Neural cell (in vitro differentiated cells): Measurements from ENCODE around the gene PSEN1. TPM values are rescaled to one million over a fixed set of nuclear protein-coding genes. Genes with fewer than 3 reads are reported as not detected.

Source experiments
- H2AFZ ChIP-seq: fragments of 200-600, 300-800 bp; sonication (generic), shearing (Covaris generic); 2 replicates; pipeline ENCODE4 v1.6.0; 2014; ENCODE audit warnings: low read depth, mild to moderate bottlenecking, antibody characterized with exemption, low read length, moderate library complexity
- H3F3A ChIP-seq: fragments of 200-600 bp; shearing (Covaris generic); 2 replicates; pipeline ENCODE4 v1.6.1; 2016; ENCODE audit warnings: mild to moderate bottlenecking, moderate library complexity, mixed read lengths, antibody characterized with exemption, low read length; ENCODE audit not compliant: insufficient read depth, poor library complexity, severe bottlenecking
- H3K27ac ChIP-seq: fragments of 200-600, 300-800 bp; sonication (generic), shearing (Covaris generic); 2 replicates; pipeline ENCODE4 v1.5.1; 2014; ENCODE audit warnings: mild to moderate bottlenecking, low read length, moderate library complexity
- H3K27me3 ChIP-seq: fragments of 300-800, 200-600 bp; sonication (generic), shearing (Covaris generic); 2 replicates; pipeline ENCODE4 v1.6.0; 2014; ENCODE audit warnings: mild to moderate bottlenecking, low read depth, low read length, moderate library complexity; ENCODE audit not compliant: insufficient read depth
- H3K36me3 ChIP-seq: fragments of 300-800, 200-600 bp; sonication (generic), shearing (Covaris generic); 2 replicates; pipeline ENCODE4 v1.5.1; 2014; ENCODE audit warnings: mild to moderate bottlenecking, antibody characterized with exemption, low read length, moderate library complexity; ENCODE audit not compliant: insufficient read depth
- H3K4me2 ChIP-seq: fragments of 300-800, 200-600 bp; sonication (generic), shearing (Covaris generic); 2 replicates; pipeline ENCODE4 v1.6.0; 2014; ENCODE audit warnings: mild to moderate bottlenecking, low read length
- H3K4me3 ChIP-seq: fragments of 300-800, 200-600 bp; sonication (generic), shearing (Covaris generic); 2 replicates; pipeline ENCODE4 v1.5.1; 2014; ENCODE audit warnings: mild to moderate bottlenecking, low read length, moderate library complexity
- H3K79me2 ChIP-seq: fragments of 200-600 bp; shearing (Covaris generic); replicated peaks from 2 replicates; pipeline ENCODE4 v1.6.0; 2014; ENCODE audit warnings: mild to moderate bottlenecking, low read length, moderate library complexity; ENCODE audit not compliant: insufficient read depth
- H3K9ac ChIP-seq: fragments of 300-800, 200-600 bp; sonication (generic), shearing (Covaris generic); 2 replicates; pipeline ENCODE4 v1.6.1; 2016; ENCODE audit warnings: mild to moderate bottlenecking, low read length, mixed read lengths
- H3K9me2 ChIP-seq: fragments of 200-600 bp; shearing (Covaris generic); 2 replicates; pipeline ENCODE4 v1.6.1; 2016; ENCODE audit warnings: mild to moderate bottlenecking, low read length, mixed read lengths; ENCODE audit not compliant: insufficient read depth
- H3K9me3 ChIP-seq: fragments of 200-600, 300-800 bp; sonication (generic), shearing (Covaris generic); 2 replicates; pipeline ENCODE4 v1.6.1; 2016; ENCODE audit warnings: mild to moderate bottlenecking, mixed run types, low read length, moderate library complexity, mixed read lengths
- H4K20me1 ChIP-seq: fragments of 200-600 bp; shearing (Covaris generic); 2 replicates; pipeline ENCODE4 v1.6.1; 2016; ENCODE audit warnings: mild to moderate bottlenecking, mixed run types; ENCODE audit not compliant: insufficient read depth
- EP300 ChIP-seq: fragments of 450-650 bp; conservative IDR thresholded peaks from 2 replicates; pipeline ENCODE4 v1.6.1; 2014; ENCODE audit warnings: antibody characterized with exemption, mild to moderate bottlenecking, moderate library complexity; ENCODE audit not compliant: poor library complexity, severe bottlenecking
- EZH2 ChIP-seq: fragments of 200-600, 300-800 bp; shearing (Covaris generic), sonication (generic); IDR thresholded peaks from 2 replicates; pipeline ENCODE4 v1.6.1; 2014; ENCODE audit warnings: antibody characterized with exemption, low read length, borderline replicate concordance, mild to moderate bottlenecking; ENCODE audit not compliant: insufficient read depth, poor library complexity, severe bottlenecking
- MXI1 ChIP-seq: fragments of 450-650 bp; conservative IDR thresholded peaks from 2 replicates; pipeline ENCODE4 v1.6.1; 2014; ENCODE audit warnings: antibody characterized with exemption, mild to moderate bottlenecking; ENCODE audit not compliant: poor library complexity, severe bottlenecking
- POLR2AphosphoS5 ChIP-seq: IDR thresholded peaks from 2 replicates; pipeline ENCODE4 v1.6.1; 2012
- RAD21 ChIP-seq: fragments of 450-650 bp; conservative IDR thresholded peaks from 2 replicates; pipeline ENCODE4 v1.6.1; 2014; ENCODE audit warnings: antibody characterized with exemption, mild to moderate bottlenecking, moderate library complexity
- SMC3 ChIP-seq: fragments of 450-650 bp; conservative IDR thresholded peaks from 2 replicates; pipeline ENCODE4 v1.6.1; 2014; ENCODE audit warnings: antibody characterized with exemption, mild to moderate bottlenecking, moderate library complexity; ENCODE audit not compliant: poor library complexity
- TAF1 ChIP-seq: IDR thresholded peaks from 2 replicates; pipeline ENCODE4 v1.6.1; 2012; ENCODE audit warnings: low read depth
- polyA plus RNA-seq: library from polyadenylated mRNA; depleted of rRNA; stranded (reverse); fragments of >200 nt; gene quantifications from 2 replicates; pipeline ENCODE4 v1.2.3, GENCODE V29; 2014
- TF ChIP-seq, protein P1 (sequence below): IDR thresholded peaks from 2 replicates; pipeline ENCODE4 v1.6.1; 2012; ENCODE audit warnings: borderline replicate concordance
- TF ChIP-seq, protein P2 (sequence below): fragments of 450-650 bp; IDR thresholded peaks from 2 replicates; pipeline ENCODE4 v1.5.1; 2014; ENCODE audit warnings: antibody characterized with exemption, mild to moderate bottlenecking, moderate library complexity; ENCODE audit not compliant: poor library complexity, severe bottlenecking

PSEN1 gene
- polyA plus RNA-seq, 1 donor from 2014 or later: 40.3 TPM

DNA sequence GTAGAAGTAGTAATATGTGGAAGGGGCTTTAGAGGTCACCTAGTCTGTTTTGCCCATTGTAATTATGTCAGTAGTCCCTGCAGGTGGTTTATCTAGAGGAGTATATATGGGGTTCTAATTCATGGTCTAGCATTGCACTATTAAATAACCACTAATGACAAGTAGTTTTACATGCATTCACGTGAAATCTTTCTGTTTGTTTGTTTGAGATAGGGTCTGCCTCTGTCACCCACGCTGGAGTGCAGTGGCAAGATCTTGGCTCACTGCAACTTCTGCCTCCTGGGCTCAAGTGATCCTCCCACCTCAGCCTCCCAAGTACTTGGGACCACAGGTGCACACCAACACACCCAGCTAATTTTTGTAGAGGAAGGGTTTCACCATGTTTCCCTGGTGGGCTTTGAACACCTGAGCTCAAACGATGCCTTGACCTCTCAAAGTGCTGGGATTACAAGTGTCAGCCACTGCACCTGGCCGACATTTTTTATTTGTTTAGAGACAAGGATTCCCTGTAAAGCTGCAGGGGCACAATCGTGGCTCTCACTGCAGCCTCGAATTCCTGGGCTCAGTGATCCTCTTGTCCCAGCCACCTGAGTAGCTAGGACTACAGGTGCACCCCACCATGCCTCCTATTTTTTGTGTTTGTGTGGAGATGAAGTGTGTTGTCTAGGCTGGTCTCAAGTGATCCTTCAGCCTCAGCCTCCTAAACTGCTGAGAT, 12.0 kb upstream of the PSEN1 start:
- Histone ChIP-seq H4K20me1 (no peaks in the 10 kb centered on the region), H3K9me2 (no peaks in the 10 kb centered on the region), H3K27ac (no peak overlapping the region), H3K4me2 (no peak overlapping the region), H3K79me2 (no peaks in the 10 kb centered on the region), H3K9ac (no peak overlapping the region), H3K9me3 (no peaks in the 10 kb centered on the region), H3F3A (no peaks in the 10 kb centered on the region), H3K36me3 (no peaks in the 10 kb centered on the region), H2AFZ (no peak overlapping the region), H3K27me3 (no peaks in the 10 kb centered on the region), H3K4me3 (no peak overlapping the region)
- TF ChIP-seq TAF1 (no peak), SMC3 (no peak)

DNA sequence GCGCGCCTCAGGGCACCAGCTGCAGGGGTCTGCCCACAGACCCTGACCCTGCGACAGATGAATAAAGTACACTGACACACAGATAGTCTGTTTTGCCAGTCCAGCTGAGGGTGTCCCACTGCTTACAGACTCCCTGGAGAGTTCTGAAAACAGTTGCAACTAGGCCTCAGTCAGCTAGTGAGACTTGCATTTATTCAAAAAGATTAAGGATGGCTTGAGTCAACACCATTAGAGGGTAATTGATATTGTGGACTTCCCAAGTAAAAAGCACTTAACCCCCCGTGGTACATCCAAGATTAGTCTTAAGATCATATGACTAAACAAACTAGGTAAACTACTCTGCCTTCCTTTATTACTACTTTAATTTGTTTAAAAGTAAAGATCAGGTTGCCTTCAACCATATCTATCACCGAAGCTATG, 11.1 kb upstream of the PSEN1 start:
- TF ChIP-seq EP300 (no peak), RAD21 (no peak), TAF1 (no peak), MXI1 (no peak), POLR2AphosphoS5 (no peak), EZH2 (no peak), SMC3 (no peak)
- TF ChIP-seq, protein P1, sequence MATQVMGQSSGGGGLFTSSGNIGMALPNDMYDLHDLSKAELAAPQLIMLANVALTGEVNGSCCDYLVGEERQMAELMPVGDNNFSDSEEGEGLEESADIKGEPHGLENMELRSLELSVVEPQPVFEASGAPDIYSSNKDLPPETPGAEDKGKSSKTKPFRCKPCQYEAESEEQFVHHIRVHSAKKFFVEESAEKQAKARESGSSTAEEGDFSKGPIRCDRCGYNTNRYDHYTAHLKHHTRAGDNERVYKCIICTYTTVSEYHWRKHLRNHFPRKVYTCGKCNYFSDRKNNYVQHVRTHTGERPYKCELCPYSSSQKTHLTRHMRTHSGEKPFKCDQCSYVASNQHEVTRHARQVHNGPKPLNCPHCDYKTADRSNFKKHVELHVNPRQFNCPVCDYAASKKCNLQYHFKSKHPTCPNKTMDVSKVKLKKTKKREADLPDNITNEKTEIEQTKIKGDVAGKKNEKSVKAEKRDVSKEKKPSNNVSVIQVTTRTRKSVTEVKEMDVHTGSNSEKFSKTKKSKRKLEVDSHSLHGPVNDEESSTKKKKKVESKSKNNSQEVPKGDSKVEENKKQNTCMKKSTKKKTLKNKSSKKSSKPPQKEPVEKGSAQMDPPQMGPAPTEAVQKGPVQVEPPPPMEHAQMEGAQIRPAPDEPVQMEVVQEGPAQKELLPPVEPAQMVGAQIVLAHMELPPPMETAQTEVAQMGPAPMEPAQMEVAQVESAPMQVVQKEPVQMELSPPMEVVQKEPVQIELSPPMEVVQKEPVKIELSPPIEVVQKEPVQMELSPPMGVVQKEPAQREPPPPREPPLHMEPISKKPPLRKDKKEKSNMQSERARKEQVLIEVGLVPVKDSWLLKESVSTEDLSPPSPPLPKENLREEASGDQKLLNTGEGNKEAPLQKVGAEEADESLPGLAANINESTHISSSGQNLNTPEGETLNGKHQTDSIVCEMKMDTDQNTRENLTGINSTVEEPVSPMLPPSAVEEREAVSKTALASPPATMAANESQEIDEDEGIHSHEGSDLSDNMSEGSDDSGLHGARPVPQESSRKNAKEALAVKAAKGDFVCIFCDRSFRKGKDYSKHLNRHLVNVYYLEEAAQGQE: no peak
- TF ChIP-seq, protein P2, sequence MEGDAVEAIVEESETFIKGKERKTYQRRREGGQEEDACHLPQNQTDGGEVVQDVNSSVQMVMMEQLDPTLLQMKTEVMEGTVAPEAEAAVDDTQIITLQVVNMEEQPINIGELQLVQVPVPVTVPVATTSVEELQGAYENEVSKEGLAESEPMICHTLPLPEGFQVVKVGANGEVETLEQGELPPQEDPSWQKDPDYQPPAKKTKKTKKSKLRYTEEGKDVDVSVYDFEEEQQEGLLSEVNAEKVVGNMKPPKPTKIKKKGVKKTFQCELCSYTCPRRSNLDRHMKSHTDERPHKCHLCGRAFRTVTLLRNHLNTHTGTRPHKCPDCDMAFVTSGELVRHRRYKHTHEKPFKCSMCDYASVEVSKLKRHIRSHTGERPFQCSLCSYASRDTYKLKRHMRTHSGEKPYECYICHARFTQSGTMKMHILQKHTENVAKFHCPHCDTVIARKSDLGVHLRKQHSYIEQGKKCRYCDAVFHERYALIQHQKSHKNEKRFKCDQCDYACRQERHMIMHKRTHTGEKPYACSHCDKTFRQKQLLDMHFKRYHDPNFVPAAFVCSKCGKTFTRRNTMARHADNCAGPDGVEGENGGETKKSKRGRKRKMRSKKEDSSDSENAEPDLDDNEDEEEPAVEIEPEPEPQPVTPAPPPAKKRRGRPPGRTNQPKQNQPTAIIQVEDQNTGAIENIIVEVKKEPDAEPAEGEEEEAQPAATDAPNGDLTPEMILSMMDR: no peak
- no peaks in the 10 kb centered on the region for H3K9me2 ChIP-seq
- no peak overlapping the region for H3K4me2 ChIP-seq
- H3K27ac ChIP-seq: no peak overlapping the region
- no peaks in the 10 kb centered on the region for H3K36me3 ChIP-seq
- H3K9ac ChIP-seq: no peak overlapping the region
- H4K20me1 ChIP-seq: no peaks in the 10 kb centered on the region
- H3K79me2 ChIP-seq: no peaks in the 10 kb centered on the region
- H3K9me3 ChIP-seq: no peaks in the 10 kb centered on the region
- H3F3A ChIP-seq: no peaks in the 10 kb centered on the region
- no peak overlapping the region for H2AFZ ChIP-seq
- no peaks in the 10 kb centered on the region for H3K27me3 ChIP-seq
- H3K4me3 ChIP-seq: no peak overlapping the region
